ENCODE results near the gene DAGLB.
"Not testable (repeated sequence)": the region's sequence is repeated elsewhere in the genome, so short reads cannot be mapped to it uniquely, and the experiment has no call there.

The DAGLB gene

GRCh38 chr7:6385110-6385781 lies 62.5 kb downstream of the DAGLB start:
- ChIA-PET CTCF (interaction anchor here (1.2 to 2.1 kb wide), 4 partner anchors 36 to 225 kb away, joined by 3 to 7 read pairs (median 4); no protein-coding TSS in a partner anchor), POLR2A (interaction anchor here (1.0 to 1.2 kb wide), 3 partner anchors 12 to 344 kb away, joined by 3 to 4 read pairs (median 4); no protein-coding TSS in a partner anchor)
- DNase-seq (ENCODE audit: low read depth, low spot score) = peak; percentile 88
- TF ChIP-seq CTCF (IDR thresholded peaks at IDR 0.05; ENCODE audit: insufficient read depth, low read length, missing control alignments) = no peak
- H3K4me3 ChIP-seq (ENCODE audit: low read depth, low read length) = no peak overlapping the region

GRCh38 chr7:6384327-6384726 lies 63.4 kb downstream of the DAGLB start:
- DNase-seq (ENCODE audit: low read depth, low spot score) = no peak
- CTCF ChIA-PET = interaction anchor here (1.1 to 2.1 kb wide), 2 partner anchors 51 to 224 kb away, joined by 3 to 7 read pairs; no protein-coding TSS in a partner anchor
- no peak overlapping the region for H3K4me3 ChIP-seq (ENCODE audit: low read depth, low read length)
- POLR2A ChIA-PET = interaction anchor here (1.2 kb wide), 1 partner anchor 17 kb away, joined by 4 read pairs; no protein-coding TSS in a partner anchor
- no peak for TF ChIP-seq CTCF (IDR thresholded peaks at IDR 0.05; ENCODE audit: insufficient read depth, low read length, missing control alignments)

- ChIA-PET CTCF (interaction anchor here (2.0 kb wide), 1 partner anchor 32 kb away, joined by 6 read pairs; no protein-coding TSS in a partner anchor), POLR2A (no interaction called here)
- H3K4me3 ChIP-seq (ENCODE audit: low read depth, low read length) = no peak overlapping the region
- TF ChIP-seq CTCF (IDR thresholded peaks at IDR 0.05; ENCODE audit: insufficient read depth, low read length, missing control alignments) = no peak
- no peak for DNase-seq (ENCODE audit: low read depth, low spot score)
Measured at GRCh38 chr7:6382817-6383216, 64.9 kb downstream of the DAGLB start.

- POLR2A ChIA-PET = not testable (repeated sequence)
Measured at GRCh38 chr7:6381846-6382245, 65.9 kb downstream of the DAGLB start.

GRCh38 chr7:6380310-6381095 lies 67.3 kb downstream of the DAGLB start:
- ChIA-PET POLR2A (interaction anchor here (0.5 kb wide), 1 partner anchor 79 kb away, joined by 3 read pairs; no protein-coding TSS in a partner anchor), CTCF (no interaction called here)
- TF ChIP-seq CTCF (IDR thresholded peaks at IDR 0.05; ENCODE audit: insufficient read depth, low read length, missing control alignments) = no peak
- no peak overlapping the region for H3K4me3 ChIP-seq (ENCODE audit: low read depth, low read length)
- DNase-seq (ENCODE audit: low read depth, low spot score) = no peak

More at GRCh38 chr7:6381846-6382245, 65.9 kb downstream of the DAGLB start:
- CTCF ChIA-PET = interaction anchor here (2.0 kb wide), 1 partner anchor 31 kb away, joined by 6 read pairs; no protein-coding TSS in a partner anchor
- not testable (repeated sequence) for H3K4me3 ChIP-seq (ENCODE audit: low read depth, low read length); DNase-seq (ENCODE audit: low read depth, low spot score)

GRCh38 chr7:6379886-6380285 lies 67.9 kb downstream of the DAGLB start:
- no peak for TF ChIP-seq CTCF (IDR thresholded peaks at IDR 0.05; ENCODE audit: insufficient read depth, low read length, missing control alignments)
- ChIA-PET POLR2A (no interaction called here), CTCF (no interaction called here)
- no peak for DNase-seq (ENCODE audit: low read depth, low spot score)
- no peak overlapping the region for H3K4me3 ChIP-seq (ENCODE audit: low read depth, low read length)

GRCh38 chr7:6378556-6378955 lies 69.2 kb downstream of the DAGLB start:
- POLR2A ChIA-PET, CTCF ChIA-PET: not testable (repeated sequence)

More at GRCh38 chr7:6378556-6378955, 69.2 kb downstream of the DAGLB start:
- not testable (repeated sequence) for H3K4me3 ChIP-seq (ENCODE audit: low read depth, low read length); DNase-seq (ENCODE audit: low read depth, low spot score)

Measured in AG04449 (cell line).